Effector memory CD4-positive, alpha-beta T cell (primary cell): Measurements from ENCODE around the gene RELN.

ENCODE experiments used
- DNase-seq, 3 donors: peaks; one replicate each; pipeline ENCODE4 v3.0.0-alpha.2; 2020
- H3K27ac ChIP-seq: 2 replicates; pipeline ENCODE4 v1.7.0; 2013; ENCODE audit warnings: mild to moderate bottlenecking, low read length, moderate library complexity; ENCODE audit not compliant: insufficient read depth, poor library complexity, severe bottlenecking
- H3K27me3 ChIP-seq: replicated peaks from 2 replicates; pipeline ENCODE4 v1.7.0; 2013; ENCODE audit warnings: mild to moderate bottlenecking, low read length; ENCODE audit not compliant: insufficient read depth, control insufficient read depth, poor library complexity, severe bottlenecking
- H3K36me3 ChIP-seq: 2 replicates; pipeline ENCODE4 v1.7.0; 2013; ENCODE audit warnings: mild to moderate bottlenecking, low read length, moderate library complexity; ENCODE audit not compliant: control insufficient read depth, insufficient read depth
- H3K4me1 ChIP-seq: 2 replicates; pipeline ENCODE4 v1.7.0; 2013; ENCODE audit warnings: low read length, mild to moderate bottlenecking; ENCODE audit not compliant: control insufficient read depth, insufficient read depth, poor library complexity, severe bottlenecking
- H3K4me3 ChIP-seq: 2 replicates; pipeline ENCODE4 v1.7.0; 2013; ENCODE audit warnings: low read length, low read depth, mild to moderate bottlenecking; ENCODE audit not compliant: insufficient read depth, poor library complexity, severe bottlenecking
- H3K9me3 ChIP-seq: 2 replicates; pipeline ENCODE4 v1.7.0; 2013; ENCODE audit warnings: mild to moderate bottlenecking, low read length, moderate library complexity; ENCODE audit not compliant: control insufficient read depth

The RELN gene

GRCh38 chr7:103644319-103644718 lies 345.1 kb downstream of the RELN start:
- no peak for DNase-seq
- Histone ChIP-seq H3K4me3 (no peak overlapping the region), H3K27me3 (no peaks in the 10 kb centered on the region), H3K36me3 (no peaks in the 10 kb centered on the region), H3K27ac (no peak overlapping the region), H3K4me1 (no peaks in the 10 kb centered on the region), H3K9me3 (no peaks in the 10 kb centered on the region)

- no peaks in the 10 kb centered on the region for H3K36me3 ChIP-seq
- no peaks in the 10 kb centered on the region for H3K27me3 ChIP-seq
- no peak for DNase-seq
- H3K4me3 ChIP-seq, result no peak overlapping the region
- H3K4me1 ChIP-seq, result no peaks in the 10 kb centered on the region
- H3K9me3 ChIP-seq, result no peaks in the 10 kb centered on the region
- no peak overlapping the region for H3K27ac ChIP-seq
Measured at GRCh38 chr7:103640031-103640779, 349.3 kb downstream of the RELN start.

- Histone ChIP-seq H3K4me3 (no peak overlapping the region), H3K27me3 (no peaks in the 10 kb centered on the region), H3K27ac (no peak overlapping the region), H3K36me3 (no peaks in the 10 kb centered on the region), H3K9me3 (no peaks in the 10 kb centered on the region), H3K4me1 (no peaks in the 10 kb centered on the region)
- DNase-seq, result no peak
Measured at GRCh38 chr7:103637726-103638125, 351.7 kb downstream of the RELN start.

GRCh38 chr7:103637094-103637493 lies 352.4 kb downstream of the RELN start:
- no peak for DNase-seq
- Histone ChIP-seq H3K4me1 (no peaks in the 10 kb centered on the region), H3K27me3 (no peaks in the 10 kb centered on the region), H3K9me3 (no peaks in the 10 kb centered on the region), H3K27ac (no peak overlapping the region), H3K4me3 (no peak overlapping the region), H3K36me3 (no peaks in the 10 kb centered on the region)

- H3K4me3 ChIP-seq, result no peak overlapping the region
- DNase-seq, result no peak
- H3K9me3 ChIP-seq, result no peaks in the 10 kb centered on the region
- H3K36me3 ChIP-seq, result no peaks in the 10 kb centered on the region
- no peaks in the 10 kb centered on the region for H3K27me3 ChIP-seq
- H3K4me1 ChIP-seq, result no peaks in the 10 kb centered on the region
- H3K27ac ChIP-seq, result no peak overlapping the region
Measured at GRCh38 chr7:103636153-103636552, 353.3 kb downstream of the RELN start.

GRCh38 chr7:103632972-103633371 lies 356.5 kb downstream of the RELN start:
- DNase-seq, result no peak
- Histone ChIP-seq H3K9me3 (no peaks in the 10 kb centered on the region), H3K27me3 (no peaks in the 10 kb centered on the region), H3K4me3 (no peak overlapping the region), H3K27ac (no peak overlapping the region), H3K4me1 (no peaks in the 10 kb centered on the region), H3K36me3 (no peaks in the 10 kb centered on the region)

- no peak overlapping the region for H3K27ac ChIP-seq
- no peaks in the 10 kb centered on the region for H3K36me3 ChIP-seq
- no peaks in the 10 kb centered on the region for H3K27me3 ChIP-seq
- H3K4me1 ChIP-seq, result no peaks in the 10 kb centered on the region
- no peaks in the 10 kb centered on the region for H3K9me3 ChIP-seq
- no peak overlapping the region for H3K4me3 ChIP-seq
- no peak for DNase-seq
Measured at GRCh38 chr7:103632005-103632639, 357.3 kb downstream of the RELN start.

- Histone ChIP-seq H3K27ac (no peak overlapping the region), H3K4me3 (no peak overlapping the region), H3K4me1 (no peaks in the 10 kb centered on the region), H3K9me3 (no peaks in the 10 kb centered on the region), H3K27me3 (no peaks in the 10 kb centered on the region), H3K36me3 (no peaks in the 10 kb centered on the region)
- DNase-seq, result no peak
Measured at GRCh38 chr7:103630318-103630717, 359.1 kb downstream of the RELN start.

- H3K4me1 ChIP-seq, result no peaks in the 10 kb centered on the region
- H3K9me3 ChIP-seq, result no peaks in the 10 kb centered on the region
- DNase-seq, result no peak
- H3K36me3 ChIP-seq, result no peaks in the 10 kb centered on the region
- no peak overlapping the region for H3K27ac ChIP-seq
- H3K4me3 ChIP-seq, result no peak overlapping the region
- no peaks in the 10 kb centered on the region for H3K27me3 ChIP-seq
Measured at GRCh38 chr7:103628742-103629141, 360.7 kb downstream of the RELN start.

GRCh38 chr7:103626776-103627175 lies 362.7 kb downstream of the RELN start:
- H3K4me3 ChIP-seq, result no peak overlapping the region
- no peak for DNase-seq
- no peaks in the 10 kb centered on the region for H3K9me3 ChIP-seq
- H3K4me1 ChIP-seq, result no peaks in the 10 kb centered on the region
- no peak overlapping the region for H3K27ac ChIP-seq
- H3K36me3 ChIP-seq, result no peaks in the 10 kb centered on the region
- H3K27me3 ChIP-seq, result no peaks in the 10 kb centered on the region
